Testis (tissue), 3 donors: ENCODE measurements around the gene EEF1A2. TPM values are rescaled to one million over a fixed set of nuclear protein-coding genes. Genes with fewer than 3 reads are reported as not detected.

Experiments used
- DNase-seq: peaks from one replicate; pipeline ENCODE4 v3.0.0-alpha.2; 2019
- H3K27ac ChIP-seq, 2 donors: fragments of 200-600 bp; sonication (generic); one replicate each; pipeline ENCODE4 v1.5.1; 2019
- H3K27me3 ChIP-seq: fragments of 200-600 bp; sonication (generic); one replicate; pipeline ENCODE4 v1.5.1; 2019
- H3K36me3 ChIP-seq: fragments of 200-600 bp; sonication (generic); one replicate; pipeline ENCODE4 v1.5.1; 2017; ENCODE audit warnings: low read depth; ENCODE audit errors: missing control alignments
- H3K4me1 ChIP-seq: fragments of 200-600 bp; sonication (generic); one replicate; pipeline ENCODE4 v1.5.1; 2019
- H3K4me3 ChIP-seq, 2 donors: fragments of 200-600 bp; sonication (generic); one replicate each; pipeline ENCODE4 v1.5.1; 2017 to 2019
- H3K9me3 ChIP-seq: fragments of 200-600 bp; sonication (generic); one replicate; pipeline ENCODE4 v1.5.1; 2017
- CTCF ChIP-seq, 3 experiments: fragments of 450-650 bp in 2 of 3; fragments of 200-600 bp in 1 of 3; sonication (generic) in 1 of 3; IDR thresholded peaks; one replicate each; pipeline ENCODE4 v1.5.1; 2016 to 2019; ENCODE audit warnings: antibody characterized with exemption in 3 of 3, mild to moderate bottlenecking in 2 of 3, moderate library complexity in 1 of 3
- POLR2A ChIP-seq: fragments of 450-650 bp; IDR thresholded peaks from one replicate; pipeline ENCODE4 v1.6.1; 2017; ENCODE audit warnings: antibody characterized with exemption, mild to moderate bottlenecking, moderate library complexity
- WGBS, 2 donors: methylation state at CpG; one replicate each; pipeline ENCODE4 v1.1.5; 2018; 5-methylcytosine and 5-hydroxymethylcytosine counted together
- intact Hi-C: fragments of 100-400 bp; cut with DNase I; formaldehyde crosslinking; loops from one replicate; pipeline ENCODE4 v1.15.1; 2023; ENCODE audit warnings: low total_unique reads
- polyA plus RNA-seq: library from polyadenylated mRNA; stranded (reverse); fragments of 350-450 nt; fragmentation: Illumina TruSeq; extraction: RNeasy Lipid Tissue Mini Kit (QIAGEN cat#74804); gene quantifications from one replicate; pipeline ENCODE4 v1.2.3, GENCODE V29; 2014; ENCODE audit warnings: low read depth, low replicate concordance; ENCODE audit not compliant: insufficient read depth
- total RNA-seq, 2 donors: library from RNA; depleted of rRNA; stranded (reverse); fragments of >200 nt; gene quantifications; one replicate each; pipeline ENCODE4 v1.2.3, GENCODE V29; 2016

Gene EEF1A2
- total and polyA plus RNA-seq, 3 donors from 2014 or later, result 9.8 to 19.1 (median 15.9) TPM

GRCh38 chr20:63543733-63544132, 44.9 kb upstream of the EEF1A2 start:
- H3K4me1 ChIP-seq, result no peaks in the 10 kb centered on the region
- no peak overlapping the region for H3K27ac ChIP-seq
- H3K36me3 ChIP-seq, result no peaks in the 10 kb centered on the region
- no peaks in the 10 kb centered on the region for H3K27me3 ChIP-seq
- WGBS, 2 donors, result 89 to 92% methylated on average over 6 of the region's 6 CpGs
- DNase-seq, result no peak
- H3K9me3 ChIP-seq, result no peaks in the 10 kb centered on the region
- intact Hi-C loops, result no loop called here
- TF ChIP-seq CTCF (IDR thresholded peaks at IDR 0.05), result no peak
- no peak for TF ChIP-seq POLR2A
- no peak overlapping the region for H3K4me3 ChIP-seq

GRCh38 chr20:63543131-63543530, 44.2 kb upstream of the EEF1A2 start:
- Histone ChIP-seq H3K36me3 (no peaks in the 10 kb centered on the region), H3K27me3 (no peaks in the 10 kb centered on the region), H3K27ac (no peak overlapping the region), H3K9me3 (no peaks in the 10 kb centered on the region), H3K4me1 (peaks cover 3% of the 10 kb centered on the region), H3K4me3 (no peak overlapping the region)
- DNase-seq, result no peak
- TF ChIP-seq POLR2A (no peak), CTCF (IDR thresholded peaks at IDR 0.05) (no peak)
- WGBS, 2 donors, result 83 to 100% methylated on average over 3 to 9 of the region's 10 CpGs
- intact Hi-C loops, result no loop called here

- intact Hi-C loops, result no loop called here
- Histone ChIP-seq H3K4me1 (peaks cover 6% of the 10 kb centered on the region), H3K4me3 (no peak overlapping the region), H3K27me3 (no peaks in the 10 kb centered on the region), H3K36me3 (no peaks in the 10 kb centered on the region), H3K27ac (no peak overlapping the region), H3K9me3 (no peaks in the 10 kb centered on the region)
- TF ChIP-seq CTCF (IDR thresholded peaks at IDR 0.05), result no peak
- no peak for TF ChIP-seq POLR2A
- no peak for DNase-seq
- WGBS, 2 donors, result 70 to 76% methylated on average over 8 to 10 of the region's 10 CpGs
These were observed 43.8 kb upstream of the EEF1A2 start for GRCh38 chr20:63542696-63543095.

- 35 to 69% methylated on average over 2 to 31 of the region's 36 CpGs for WGBS, 2 donors
- Histone ChIP-seq H3K36me3 (no peaks in the 10 kb centered on the region), H3K27ac (no peak overlapping the region), H3K4me1 (peaks cover 6% of the 10 kb centered on the region), H3K4me3 (no peak overlapping the region), H3K27me3 (no peaks in the 10 kb centered on the region), H3K9me3 (no peaks in the 10 kb centered on the region)
- TF ChIP-seq POLR2A, result no peak
- TF ChIP-seq CTCF (IDR thresholded peaks at IDR 0.05), result no peak
- intact Hi-C loops, result no loop called here
- no peak for DNase-seq
These were observed 43.2 kb upstream of the EEF1A2 start for GRCh38 chr20:63542031-63542559.

- intact Hi-C loops, result no loop called here
- no peak overlapping the region for H3K27ac ChIP-seq
- WGBS, 2 donors, result 87 to 98% methylated on average over 9 to 25 of the region's 28 CpGs
These were observed 42.5 kb upstream of the EEF1A2 start for GRCh38 chr20:63541371-63541770.

More at GRCh38 chr20:63541371-63541770, 42.5 kb upstream of the EEF1A2 start:
- DNase-seq, result no peak
- H3K36me3 ChIP-seq, result no peaks in the 10 kb centered on the region
- H3K27me3 ChIP-seq, result no peaks in the 10 kb centered on the region
- TF ChIP-seq CTCF (IDR thresholded peaks at IDR 0.05) (no peak), POLR2A (no peak)
- peaks cover 6% of the 10 kb centered on the region for H3K4me1 ChIP-seq
- H3K4me3 ChIP-seq, result no peak overlapping the region
- no peaks in the 10 kb centered on the region for H3K9me3 ChIP-seq
